Stimulated activated CD8-positive, alpha-beta memory T cell treated with anti-CD3 and anti-CD28 coated beads, Interleukin-4, amount 100 ng/mL, for 1 hour (primary cell): ENCODE data around the gene HINT3.
"Not testable (repeated sequence)": the region's sequence is repeated elsewhere in the genome, so short reads cannot be mapped to it uniquely, and the experiment has no call there.

Experiments
- DNase-seq, 2 donors: peaks; one replicate each; pipeline ENCODE4 v3.0.0-alpha.2; 2020; ENCODE audit warnings: low read depth in 2 of 2, low spot score in 1 of 2

Gene HINT3

DNA sequence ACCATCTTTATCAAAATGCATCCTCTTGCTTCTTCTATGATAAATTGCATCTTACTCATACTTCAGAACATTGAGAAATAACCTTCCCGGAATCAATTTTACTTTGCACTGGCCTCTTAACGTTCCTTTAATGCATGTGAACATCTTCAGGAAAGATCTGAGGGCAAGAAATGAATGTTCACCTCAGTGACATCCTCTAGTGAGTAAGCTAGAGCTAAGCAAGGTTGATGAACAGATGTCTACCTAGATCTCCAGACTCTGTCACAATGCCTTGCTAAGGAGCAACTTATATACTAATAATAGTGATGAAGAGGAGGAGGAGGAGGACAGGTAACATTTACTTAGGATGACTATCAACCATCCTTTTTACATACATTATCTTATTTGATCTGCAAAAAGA lies 16.8 kb upstream of the HINT3 start:
- DNase-seq: no peak

GRCh38 chr6:125940247-125941041 lies 16.1 kb upstream of the HINT3 start:
- no peak for DNase-seq

- DNase-seq: no peak
Observed at GRCh38 chr6:125942672-125943527, 13.7 kb upstream of the HINT3 start.

DNA sequence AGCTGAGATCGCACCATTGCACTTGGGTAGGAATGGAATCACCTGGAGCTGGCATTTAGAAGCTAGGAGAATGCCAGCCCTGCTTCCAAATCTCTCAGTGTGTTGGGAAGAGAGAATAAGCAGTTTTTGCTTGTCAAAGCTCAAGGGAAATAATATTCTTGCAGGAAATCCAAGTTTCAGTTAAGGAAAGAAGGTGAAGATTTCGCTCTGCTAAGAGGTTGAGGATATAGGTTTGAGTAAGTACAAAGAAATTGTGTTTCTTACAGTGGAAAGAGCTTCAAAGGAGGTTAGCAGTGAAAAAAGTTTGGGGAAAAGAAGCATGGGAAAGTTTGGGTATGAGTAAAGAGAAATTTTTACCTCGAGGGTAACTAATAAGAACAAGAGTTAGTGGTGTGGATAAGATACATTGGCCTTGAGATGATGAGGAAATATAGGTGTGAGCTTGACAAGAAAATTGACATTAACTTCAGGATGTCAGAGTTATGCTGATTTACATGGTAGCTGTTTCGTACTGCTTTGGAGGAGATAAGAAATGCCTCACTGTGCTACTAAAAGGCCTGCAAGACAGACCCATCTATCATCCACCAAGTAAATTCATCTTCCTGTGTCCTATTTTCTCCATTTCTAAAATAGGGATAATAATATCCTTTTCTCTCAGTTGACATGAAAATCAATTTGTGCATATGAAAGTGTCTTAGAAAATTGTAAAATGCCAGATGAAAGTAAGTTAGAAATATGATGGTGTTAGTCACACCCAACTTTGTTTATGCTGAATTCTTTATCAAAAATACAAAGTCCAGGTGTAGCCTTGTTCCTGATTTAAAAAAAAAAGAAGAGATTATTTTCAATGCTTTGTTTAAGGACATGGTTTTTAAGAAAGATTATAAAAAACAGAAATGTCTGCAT lies 12.8 kb upstream of the HINT3 start:
- no peak for DNase-seq

DNA sequence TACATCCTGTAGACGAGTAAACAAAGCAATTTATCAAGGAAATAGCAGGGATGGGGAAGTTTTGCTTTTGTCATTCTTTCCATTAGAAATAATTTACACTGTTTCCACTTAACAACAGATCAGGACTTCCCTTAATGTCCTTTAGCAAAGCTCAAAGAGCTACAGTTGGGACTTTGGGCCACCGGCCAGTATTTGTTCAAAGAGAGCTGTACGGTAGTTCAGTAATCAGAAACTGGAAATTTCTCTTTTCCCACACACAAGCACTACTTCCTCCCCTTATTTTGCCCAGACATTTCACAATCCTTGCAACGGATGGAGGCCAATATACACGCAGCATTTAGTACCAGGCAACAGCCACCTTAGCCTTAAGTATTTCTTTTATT lies 12.1 kb upstream of the HINT3 start:
- no peak for DNase-seq

DNA sequence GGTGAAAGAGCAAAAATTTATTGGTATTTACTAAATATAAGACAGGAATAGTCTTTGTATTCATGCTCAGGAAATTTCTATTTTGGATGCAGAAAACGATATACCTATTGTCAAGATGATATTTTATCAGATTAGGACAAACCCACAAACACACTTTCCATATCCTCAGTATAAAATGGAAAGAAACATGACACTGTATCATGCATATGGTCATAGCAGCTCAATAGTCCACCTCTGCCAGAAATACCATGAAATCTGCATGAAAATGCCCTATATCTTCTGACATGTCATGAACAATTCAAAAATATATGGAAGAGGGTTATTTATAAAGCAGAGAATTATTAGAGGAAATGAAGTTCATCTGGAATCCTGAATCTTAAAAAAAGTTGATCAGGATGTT lies 11.7 kb upstream of the HINT3 start:
- no peak for DNase-seq

GRCh38 chr6:125945378-125946141 lies 11.0 kb upstream of the HINT3 start:
- DNase-seq: no peak

- DNase-seq: no peak
Observed at GRCh38 chr6:125947615-125948014, 9.0 kb upstream of the HINT3 start.

DNA sequence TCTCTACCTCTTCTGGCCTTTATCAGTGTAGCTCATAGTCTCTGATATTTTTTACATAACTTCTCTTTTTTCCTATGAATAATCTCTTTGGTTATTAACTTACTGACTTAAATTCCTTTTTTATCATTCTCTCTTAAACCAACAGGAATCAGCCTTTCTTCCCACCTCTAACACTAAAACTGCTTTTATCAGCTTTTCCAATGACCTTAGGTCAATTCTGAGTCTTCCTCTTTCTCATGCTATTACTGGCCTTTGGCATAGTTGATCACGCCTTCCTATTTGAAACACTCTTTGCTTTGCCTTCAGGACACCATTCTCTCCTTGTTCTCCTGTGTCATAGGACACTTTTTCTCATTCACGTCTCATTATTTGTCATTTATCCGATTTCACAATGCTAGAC lies 8.1 kb upstream of the HINT3 start:
- no peak for DNase-seq

- no peak for DNase-seq
Observed at GRCh38 chr6:125949069-125949468, 7.5 kb upstream of the HINT3 start.

GRCh38 chr6:125950293-125950692 lies 6.3 kb upstream of the HINT3 start:
- DNase-seq: no peak

- DNase-seq: not testable (repeated sequence)
Observed at GRCh38 chr6:125950716-125951115, 5.9 kb upstream of the HINT3 start.

- no peak for DNase-seq
Observed at GRCh38 chr6:125951323-125951722, 5.2 kb upstream of the HINT3 start.

DNA sequence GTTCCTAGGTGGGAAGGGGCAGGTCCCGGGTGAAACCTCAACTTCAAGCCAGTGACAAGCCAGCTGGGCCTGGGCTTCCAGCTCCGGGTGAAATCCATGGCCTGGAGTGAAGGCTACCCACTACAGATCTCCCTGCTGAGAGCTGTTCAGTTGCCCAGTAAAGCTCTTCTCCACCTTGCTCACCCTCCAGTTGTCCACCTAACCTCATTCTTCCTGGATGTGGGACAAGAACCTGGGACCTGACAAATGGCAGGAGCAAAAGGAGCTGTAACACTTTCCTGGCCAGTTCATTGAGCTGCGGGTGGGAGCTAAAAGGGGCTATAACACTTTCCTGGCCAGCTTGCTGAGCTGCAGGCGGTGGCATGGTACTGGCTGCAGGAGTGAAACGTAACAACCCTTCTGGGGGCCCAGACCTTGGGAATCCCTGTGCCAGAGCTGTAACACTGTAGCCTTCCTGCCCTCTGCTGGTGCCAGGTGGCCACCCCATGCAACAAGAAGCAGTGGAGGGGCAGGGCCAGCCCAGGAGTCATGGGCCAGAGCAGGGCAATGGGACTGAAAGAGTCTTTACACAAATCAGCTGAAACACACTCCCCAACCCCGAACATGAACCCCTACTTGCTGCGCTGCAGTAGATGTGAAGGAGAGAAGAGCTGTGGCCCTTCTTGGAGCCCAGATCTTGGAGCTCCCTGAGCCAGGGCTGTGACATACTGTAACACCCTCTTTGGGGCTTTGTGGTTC lies 3.6 kb upstream of the HINT3 start:
- no peak for DNase-seq

DNA sequence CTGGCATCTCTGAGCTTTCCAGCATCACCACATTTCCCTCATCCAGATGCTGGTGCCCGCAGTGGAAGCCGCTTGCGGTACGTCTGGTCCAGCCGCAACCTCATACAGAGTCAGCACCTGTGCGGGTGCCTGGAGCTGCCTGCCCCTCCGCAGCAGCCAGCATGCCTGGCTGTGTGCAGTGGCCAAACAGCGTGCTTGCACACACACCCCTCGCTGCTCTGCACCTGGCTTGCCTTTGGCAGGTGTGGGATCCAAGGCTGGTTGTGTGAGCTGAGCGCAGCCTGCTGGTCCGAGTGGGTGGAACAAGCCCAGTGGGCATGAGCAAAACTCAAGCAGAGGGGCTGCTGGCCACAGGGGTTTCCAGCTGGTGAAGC lies 3.1 kb upstream of the HINT3 start:
- no peak for DNase-seq

- DNase-seq: no peak
Observed at GRCh38 chr6:125954735-125955339, 1.7 kb upstream of the HINT3 start.

DNA sequence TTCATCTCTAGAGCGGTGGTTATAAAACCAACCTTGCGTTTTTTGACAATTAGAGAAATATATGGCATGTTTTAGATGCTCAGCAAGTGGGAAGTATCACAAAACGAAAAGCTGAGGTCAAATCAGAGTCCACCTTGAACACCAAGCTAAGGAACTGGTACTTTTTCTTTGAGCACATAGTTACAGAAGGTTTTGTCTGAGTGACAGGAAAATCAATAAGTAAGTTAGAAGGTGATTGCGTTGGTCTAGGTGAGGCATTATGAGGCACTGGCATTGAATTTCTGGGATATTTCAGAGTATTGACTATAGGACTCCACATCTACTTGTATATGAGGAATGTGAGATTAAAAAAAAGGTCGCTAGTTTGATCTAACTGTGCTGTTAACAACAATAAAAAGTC lies 597 bp upstream of the HINT3 start:
- no peak for DNase-seq

GRCh38 chr6:125957391-125957693 lies 772 bp downstream of the HINT3 start:
- DNase-seq: no peak

GRCh38 chr6:125957845-125958244 lies 1.3 kb downstream of the HINT3 start:
- no peak for DNase-seq

DNA sequence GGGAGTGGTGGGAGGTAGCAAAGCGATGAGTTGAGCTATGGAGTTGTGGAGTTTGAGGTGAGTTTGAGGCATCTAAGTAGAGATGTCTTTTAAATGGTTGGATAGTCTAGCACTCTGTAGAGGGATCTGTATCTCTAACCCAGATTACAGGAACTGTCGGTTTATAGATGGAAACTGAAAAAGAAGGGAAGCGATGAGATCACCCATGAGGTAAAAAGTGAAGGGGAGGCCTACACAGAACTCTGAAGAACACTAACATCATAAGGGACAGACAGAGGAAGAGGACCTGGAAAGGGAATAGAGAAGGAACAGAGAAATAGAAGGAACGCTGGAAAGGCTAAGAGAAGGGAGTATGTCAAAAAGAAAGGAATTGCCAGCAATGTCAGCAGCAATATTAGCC lies 2.5 kb downstream of the HINT3 start:
- no peak for DNase-seq
